GM21737 (cell line): ENCODE results near the gene LTBP1.
"Not testable (repeated sequence)": the region's sequence is repeated elsewhere in the genome, so short reads cannot be mapped to it uniquely, and the experiment has no call there.

Experiments
- ATAC-seq: cut with Tn5 transposase; IDR thresholded peaks from one replicate; pipeline ENCODE4 v1.9.1; 2021; ENCODE audit warnings: mild to moderate bottlenecking, moderate library complexity; ENCODE audit not compliant: unreplicated experiment

LTBP1 gene

GRCh38 chr2:33368524-33368923, 421.8 kb downstream of the LTBP1 start:
- ATAC-seq, result not testable (repeated sequence)

DNA sequence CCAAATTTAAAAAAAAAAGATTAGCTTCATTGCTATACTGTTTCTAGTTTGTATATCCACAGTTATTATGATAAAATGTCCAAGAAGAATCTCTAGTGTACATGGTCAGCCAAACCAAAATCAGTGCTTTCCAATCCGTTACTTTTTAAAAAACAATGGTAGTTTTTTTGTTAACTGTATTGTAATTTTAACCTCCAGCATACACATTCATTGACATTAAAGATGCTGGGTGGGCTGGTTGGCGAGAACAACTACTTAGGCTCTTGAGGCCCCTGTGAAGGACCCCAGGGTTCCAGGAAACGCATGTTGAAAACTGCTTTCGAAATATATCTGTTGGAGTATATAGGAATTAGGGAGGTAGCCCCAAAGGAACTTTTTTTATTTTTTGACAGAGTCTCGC, 422.4 kb downstream of the LTBP1 start:
- ATAC-seq, result no peak

DNA sequence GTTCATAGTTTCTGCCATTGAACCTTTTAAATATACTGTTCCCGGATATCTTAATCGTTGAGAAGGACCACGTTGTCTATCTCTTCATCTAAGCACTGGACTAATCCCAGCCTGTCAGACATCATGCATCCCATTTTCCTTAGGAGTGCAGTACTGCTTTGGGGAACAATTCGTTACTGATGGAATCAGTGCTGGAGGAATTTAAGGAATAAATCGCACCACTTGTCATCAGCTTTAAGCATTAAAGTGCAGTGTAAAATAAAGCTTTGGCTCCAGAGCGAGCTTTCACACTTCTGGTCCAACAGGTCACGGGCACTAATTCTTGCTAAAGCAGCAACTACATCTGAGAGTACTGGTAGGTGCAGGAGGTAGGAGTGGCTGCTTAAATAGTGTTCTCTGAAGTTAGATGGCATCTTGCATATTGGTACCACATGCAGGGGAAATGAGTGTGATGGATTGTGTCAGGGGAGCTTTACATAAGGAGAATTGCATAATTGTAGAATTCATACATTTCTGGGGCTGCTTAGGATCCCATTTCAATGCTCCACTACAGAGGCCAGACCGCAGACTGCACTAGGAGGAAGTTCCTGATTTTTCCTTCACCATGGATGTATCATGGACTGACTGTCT, 424.0 kb downstream of the LTBP1 start:
- ATAC-seq, result no peak

DNA sequence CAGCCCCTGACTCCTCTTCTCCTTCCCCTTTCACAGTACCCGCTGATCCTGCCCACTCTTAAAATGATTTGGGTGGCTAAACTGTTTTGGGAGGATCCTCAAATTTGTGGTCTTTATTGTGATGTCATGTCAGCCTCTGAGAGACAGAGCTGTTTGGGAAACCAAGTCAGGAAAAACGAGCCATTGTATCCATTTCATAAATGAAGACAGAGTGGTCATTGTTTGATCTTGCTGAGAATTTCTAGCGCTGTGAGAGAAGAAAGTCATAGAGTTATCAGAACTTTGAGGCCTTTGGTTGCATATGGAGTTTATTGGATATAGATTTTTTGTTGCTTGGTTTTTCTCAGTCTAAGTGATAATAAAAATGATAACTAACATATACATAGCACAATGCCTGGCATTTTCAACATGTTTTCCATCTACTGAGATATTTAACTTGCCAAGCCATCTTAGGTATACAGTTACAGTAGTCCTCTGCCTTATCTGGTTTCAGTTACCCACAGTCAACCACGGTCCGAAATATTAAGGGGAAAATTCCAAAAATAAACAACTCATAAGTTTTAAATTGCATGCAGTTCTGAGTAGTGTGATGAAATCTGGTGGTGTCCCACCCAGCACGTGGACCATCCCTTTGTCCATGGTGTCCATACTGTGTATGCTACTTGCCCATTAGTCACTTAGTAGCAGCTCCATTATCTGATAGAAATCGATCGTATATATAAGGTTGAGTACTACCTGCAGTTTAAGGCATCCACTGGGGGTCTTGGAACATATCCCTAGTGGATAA, 424.7 kb downstream of the LTBP1 start:
- ATAC-seq, result no peak

DNA sequence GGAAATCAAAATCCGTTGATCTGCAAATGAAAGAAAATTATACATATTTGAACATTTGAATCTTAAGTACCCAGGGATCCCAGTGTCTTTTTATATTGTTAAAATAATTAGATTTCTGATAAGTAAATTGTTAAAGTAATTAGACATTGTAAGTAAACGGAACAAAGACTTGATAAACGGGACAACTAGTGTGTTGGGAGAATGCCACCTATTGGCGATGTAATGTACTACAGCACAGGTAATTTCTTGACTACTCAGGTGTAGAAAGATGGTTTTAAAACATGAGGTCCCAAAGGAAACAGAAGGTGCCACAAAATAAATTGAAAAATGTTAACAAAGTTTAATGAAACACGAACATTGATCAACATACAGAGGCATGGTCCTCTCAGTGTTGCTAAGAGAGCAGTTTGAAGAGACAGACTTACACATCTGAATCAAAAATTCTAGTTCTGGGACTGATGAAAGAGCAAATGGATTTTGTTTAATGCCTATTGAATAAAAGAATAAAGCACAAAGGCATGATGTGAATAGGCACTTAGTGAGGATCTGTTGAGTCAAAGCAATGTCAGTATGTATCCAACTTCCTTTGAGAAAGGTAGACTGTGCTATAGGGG, 426.3 kb downstream of the LTBP1 start:
- no peak for ATAC-seq

DNA sequence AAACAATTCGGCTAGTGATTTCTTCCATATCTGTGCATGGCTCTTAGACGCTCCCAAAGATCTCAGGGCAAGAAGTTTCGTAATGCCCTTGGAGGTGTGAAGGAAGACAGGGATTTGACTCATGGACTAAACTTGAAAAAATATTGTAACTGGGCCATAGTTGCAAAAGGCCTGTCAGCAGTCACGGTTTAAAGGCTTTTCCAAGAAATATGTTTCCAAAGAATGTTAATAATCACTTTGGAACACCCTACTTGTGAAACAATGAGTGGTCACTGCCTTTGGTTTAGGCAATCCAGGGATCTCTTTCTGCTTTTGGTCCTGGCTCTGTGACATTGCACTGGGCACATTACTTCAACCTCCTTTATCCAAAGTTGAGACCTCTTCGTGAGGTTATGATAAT, 427.2 kb downstream of the LTBP1 start:
- ATAC-seq, result no peak

DNA sequence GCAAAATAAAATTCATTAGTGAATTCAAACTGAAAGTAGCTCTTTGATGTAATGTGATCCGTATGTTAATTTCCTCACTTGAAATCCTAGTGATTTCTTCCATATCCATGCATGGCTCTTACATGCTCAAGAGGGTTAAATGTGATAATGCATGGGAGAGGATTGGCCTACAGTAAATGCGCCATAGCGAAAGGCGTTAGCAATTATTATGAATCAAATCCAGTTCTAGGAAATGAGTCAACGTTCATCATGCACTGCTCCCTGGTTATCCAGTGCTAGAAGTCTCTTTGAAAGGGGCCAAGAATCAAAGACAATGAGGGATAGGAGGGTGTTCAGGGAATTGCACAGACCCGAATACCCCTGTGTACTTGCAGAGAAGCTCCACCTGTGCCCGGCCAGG, 428.3 kb downstream of the LTBP1 start:
- no peak for ATAC-seq

DNA sequence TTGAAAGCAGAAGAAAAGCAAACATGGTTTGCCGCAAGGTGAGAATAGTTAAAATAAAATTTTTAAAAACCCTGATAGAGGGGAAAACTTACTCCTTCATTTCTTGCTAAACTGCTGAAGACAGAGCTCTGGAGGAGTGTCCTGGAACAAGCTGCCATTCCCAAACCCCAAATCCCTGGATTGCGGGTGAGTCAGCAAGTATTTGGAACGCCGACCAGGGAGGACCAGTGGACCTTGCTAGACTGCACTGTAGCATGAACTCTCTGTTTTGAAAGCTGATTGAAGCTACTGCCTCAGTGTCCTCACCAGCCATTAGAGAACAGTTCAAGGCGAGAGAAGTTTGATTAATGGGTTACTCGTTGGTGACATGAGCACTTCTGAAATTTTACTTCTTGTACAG, 430.3 kb downstream of the LTBP1 start:
- no peak for ATAC-seq

DNA sequence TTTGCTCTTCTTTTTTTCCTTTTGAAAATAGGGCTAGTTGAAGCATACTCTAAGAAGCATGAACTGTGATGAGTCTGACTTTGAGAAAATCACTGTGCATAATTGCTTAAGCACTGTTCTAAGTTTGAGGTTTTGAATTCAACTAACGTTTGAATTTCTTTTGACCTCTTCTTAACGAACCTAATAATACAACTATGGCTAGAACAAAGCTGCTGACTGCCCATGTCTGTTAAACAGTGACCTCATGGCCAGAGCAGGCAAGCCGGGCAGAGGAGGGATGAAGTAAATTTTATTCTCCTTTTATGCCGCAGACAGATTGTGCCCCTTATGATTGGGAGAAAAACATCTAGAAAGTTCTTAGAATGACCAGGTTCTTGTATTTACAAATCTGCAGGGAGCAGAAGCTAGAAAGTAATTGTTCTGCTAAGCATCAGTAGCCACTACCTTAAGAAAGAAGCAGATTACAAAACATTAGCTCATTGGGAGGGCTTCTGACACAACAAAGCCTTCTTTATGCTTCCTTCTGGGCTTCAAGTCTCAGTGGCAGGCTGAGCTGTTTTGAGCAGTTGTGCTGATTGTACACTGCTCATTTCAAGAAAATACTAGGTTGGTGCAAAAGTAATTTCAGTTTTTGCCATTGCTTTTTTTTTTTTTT, 431.9 kb downstream of the LTBP1 start:
- no peak for ATAC-seq

GRCh38 chr2:33380001-33380609, 433.4 kb downstream of the LTBP1 start:
- no peak for ATAC-seq

GRCh38 chr2:33380719-33381118, 434.0 kb downstream of the LTBP1 start:
- ATAC-seq, result no peak

DNA sequence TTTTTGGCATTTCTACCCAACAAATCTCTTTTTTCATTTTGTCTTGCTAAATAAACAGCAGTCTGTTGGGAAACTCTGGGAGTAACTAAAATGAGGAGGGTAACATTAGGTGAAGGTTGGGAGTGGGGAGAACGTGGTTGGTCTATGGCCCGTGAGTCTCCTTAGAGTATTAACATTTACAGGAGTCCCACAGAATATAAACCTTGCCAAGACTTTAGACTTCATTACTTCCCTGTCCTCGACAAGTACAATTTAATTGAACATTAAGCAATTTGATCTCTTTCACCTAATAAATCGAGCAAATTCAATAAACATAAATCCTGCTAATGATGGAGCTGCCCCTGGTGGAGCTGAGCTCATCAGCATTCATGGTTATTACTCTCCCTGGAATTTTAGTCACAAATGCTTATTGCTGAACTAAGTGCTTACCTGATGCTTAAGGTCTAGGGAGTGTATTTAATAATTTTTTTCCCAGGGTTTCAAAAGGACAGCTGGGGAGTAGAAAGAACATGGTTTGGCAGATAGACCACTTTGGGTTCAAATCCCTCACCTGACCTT, 434.6 kb downstream of the LTBP1 start:
- ATAC-seq, result no peak

GRCh38 chr2:33383855-33384598, 437.3 kb downstream of the LTBP1 start:
- no peak for ATAC-seq

DNA sequence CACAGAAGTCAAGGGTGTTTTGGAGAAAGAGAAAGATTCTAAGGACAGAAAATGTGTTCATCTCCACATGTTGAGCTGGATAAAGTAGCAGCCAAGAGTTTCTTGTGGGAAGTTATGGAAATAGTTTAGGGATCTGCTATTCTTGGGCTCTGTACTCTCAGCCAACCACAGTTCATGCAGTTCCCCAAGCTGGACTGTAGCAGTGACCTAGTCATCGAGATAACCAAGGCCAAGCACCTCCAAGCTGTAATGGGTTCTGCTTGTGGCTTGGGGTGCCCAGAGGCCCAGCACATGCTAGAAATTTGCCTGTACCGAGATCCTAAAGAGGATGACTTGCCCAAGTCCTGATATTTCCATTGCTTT, 437.8 kb downstream of the LTBP1 start:
- no peak for ATAC-seq

- no peak for ATAC-seq
These were observed 442.2 kb downstream of the LTBP1 start for GRCh38 chr2:33388996-33389395.

DNA sequence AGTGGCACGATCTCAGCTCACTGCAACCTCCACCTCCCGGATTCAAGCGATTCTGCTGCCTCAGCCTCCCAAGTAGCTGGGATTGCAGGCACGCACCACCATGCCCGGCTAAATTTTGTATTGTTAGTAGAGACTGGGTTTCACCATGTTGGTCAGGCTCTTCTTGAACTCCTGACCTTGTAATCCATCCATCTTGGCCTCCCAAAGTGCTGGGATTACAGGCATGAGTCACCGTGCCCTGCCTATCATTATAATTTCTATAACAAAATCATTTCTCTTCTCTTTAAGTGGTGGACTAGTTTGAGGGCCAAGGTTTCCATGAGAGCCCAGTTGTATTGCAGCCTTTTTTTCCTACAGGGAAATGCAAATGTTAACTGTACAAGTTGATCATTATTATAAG, 442.9 kb downstream of the LTBP1 start:
- not testable (repeated sequence) for ATAC-seq

GRCh38 chr2:33391529-33392255, 444.9 kb downstream of the LTBP1 start:
- ATAC-seq, result no peak

DNA sequence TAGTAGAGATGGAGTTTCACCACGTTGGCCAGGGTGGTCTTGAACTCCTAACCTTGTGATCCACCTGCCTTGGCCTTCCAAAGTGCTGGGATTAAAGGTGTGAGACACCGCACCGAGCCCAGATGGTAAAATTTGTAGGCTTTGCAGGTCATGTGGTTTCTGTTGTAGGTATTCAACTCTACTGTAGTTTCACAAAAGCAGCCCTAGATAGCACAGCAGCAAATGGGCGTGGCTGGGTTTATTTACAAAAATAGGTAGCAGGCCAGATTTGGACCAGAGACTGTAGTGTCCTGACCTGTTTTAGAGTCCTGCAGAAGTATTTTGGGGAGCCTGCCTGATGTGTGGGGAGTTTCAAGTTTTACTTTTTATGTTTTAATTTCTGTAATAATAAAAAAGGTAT, 445.6 kb downstream of the LTBP1 start:
- no peak for ATAC-seq

- no peak for ATAC-seq
These were observed 448.3 kb downstream of the LTBP1 start for GRCh38 chr2:33395034-33395433.
